AG09309 (cell line): Measurements from ENCODE around the gene COL6A1.

Experiments used
- DNase-seq: peaks from one replicate; pipeline ENCODE4 v3.0.0-alpha.2; 2010; ENCODE audit warnings: low read depth
- H3K4me3 ChIP-seq: 2 replicates; pipeline ENCODE4 v1.5.1; 2011; ENCODE audit warnings: mild to moderate bottlenecking, low read depth, low read length, moderate library complexity; ENCODE audit not compliant: control insufficient read depth
- TF ChIP-seq, protein P1 (sequence below): IDR thresholded peaks from 2 replicates; pipeline ENCODE4 v1.5.1; 2011; ENCODE audit warnings: mild to moderate bottlenecking, low read depth, low read length, inconsistent platforms; ENCODE audit not compliant: insufficient read depth, control insufficient read depth; ENCODE audit errors: missing control alignments

Gene COL6A1

GRCh38 chr21:45938453-45938755 is 43.2 kb upstream of the COL6A1 start:
- DNase-seq, result no peak
- TF ChIP-seq, protein P1, sequence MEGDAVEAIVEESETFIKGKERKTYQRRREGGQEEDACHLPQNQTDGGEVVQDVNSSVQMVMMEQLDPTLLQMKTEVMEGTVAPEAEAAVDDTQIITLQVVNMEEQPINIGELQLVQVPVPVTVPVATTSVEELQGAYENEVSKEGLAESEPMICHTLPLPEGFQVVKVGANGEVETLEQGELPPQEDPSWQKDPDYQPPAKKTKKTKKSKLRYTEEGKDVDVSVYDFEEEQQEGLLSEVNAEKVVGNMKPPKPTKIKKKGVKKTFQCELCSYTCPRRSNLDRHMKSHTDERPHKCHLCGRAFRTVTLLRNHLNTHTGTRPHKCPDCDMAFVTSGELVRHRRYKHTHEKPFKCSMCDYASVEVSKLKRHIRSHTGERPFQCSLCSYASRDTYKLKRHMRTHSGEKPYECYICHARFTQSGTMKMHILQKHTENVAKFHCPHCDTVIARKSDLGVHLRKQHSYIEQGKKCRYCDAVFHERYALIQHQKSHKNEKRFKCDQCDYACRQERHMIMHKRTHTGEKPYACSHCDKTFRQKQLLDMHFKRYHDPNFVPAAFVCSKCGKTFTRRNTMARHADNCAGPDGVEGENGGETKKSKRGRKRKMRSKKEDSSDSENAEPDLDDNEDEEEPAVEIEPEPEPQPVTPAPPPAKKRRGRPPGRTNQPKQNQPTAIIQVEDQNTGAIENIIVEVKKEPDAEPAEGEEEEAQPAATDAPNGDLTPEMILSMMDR, result no peak
- H3K4me3 ChIP-seq, result no peak overlapping the region

DNA sequence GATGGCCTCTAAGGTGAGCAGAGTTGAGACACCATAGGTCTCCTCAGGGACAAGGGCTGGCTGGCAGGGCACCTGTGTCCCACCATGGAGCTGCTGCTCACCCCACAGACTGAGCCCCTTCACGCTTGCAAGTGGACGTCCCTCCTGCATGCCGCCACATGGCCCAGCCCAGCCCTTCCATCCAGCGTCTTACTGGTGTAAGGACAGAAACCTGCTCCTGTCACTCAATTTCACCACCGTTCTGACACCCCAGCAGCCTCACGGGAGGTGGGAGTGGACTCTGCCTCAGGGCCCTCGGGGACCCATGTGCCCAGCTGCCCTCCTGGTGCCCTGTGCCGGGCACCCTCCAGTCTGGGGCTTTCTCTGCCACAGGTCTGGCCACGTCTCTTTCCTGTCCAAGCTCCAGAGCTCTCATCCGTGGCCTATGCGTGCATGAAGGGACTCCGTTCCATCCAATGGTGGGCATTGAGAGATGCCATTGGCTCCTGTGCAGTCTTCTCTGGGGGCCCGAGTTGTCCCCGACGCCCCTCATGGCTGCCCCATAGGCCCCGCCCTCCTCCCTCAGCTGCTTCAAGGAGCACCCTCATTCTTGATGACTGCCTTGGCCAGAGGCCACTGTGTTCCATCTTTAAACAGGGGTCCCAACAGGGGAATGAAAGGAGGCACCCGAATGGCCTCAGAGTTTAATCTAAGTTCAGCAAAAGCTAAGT is 42.6 kb upstream of the COL6A1 start:
- TF ChIP-seq, protein P1, result no peak
- DNase-seq, result no peak
- H3K4me3 ChIP-seq, result no peak overlapping the region

DNA sequence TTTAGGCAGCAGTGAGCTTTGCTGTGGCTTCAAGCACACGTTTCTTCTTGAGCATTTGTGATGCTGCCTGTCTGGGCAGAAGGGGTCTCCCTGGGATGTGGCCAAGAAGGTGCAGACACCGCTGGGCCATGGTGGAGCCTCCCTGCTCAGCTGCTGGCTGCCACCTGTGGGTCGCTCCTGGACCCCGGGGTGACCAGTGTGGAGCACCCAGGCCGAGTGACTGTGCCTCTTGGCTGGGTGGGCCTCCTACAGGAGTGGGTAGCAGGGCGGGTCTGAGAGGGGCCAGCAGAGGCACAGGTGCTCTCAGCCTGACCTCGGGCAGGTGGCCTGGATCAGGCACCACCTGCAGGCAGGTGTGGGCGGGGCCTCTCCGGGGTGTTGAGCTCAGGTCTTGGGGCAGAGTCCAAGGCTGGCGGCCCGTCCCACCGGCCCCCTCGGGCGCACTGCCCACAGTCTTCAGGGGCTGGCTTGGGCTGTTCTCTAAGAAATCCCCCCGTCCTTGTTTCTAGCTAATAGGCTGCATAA is 42.0 kb upstream of the COL6A1 start:
- TF ChIP-seq, protein P1, result no peak
- DNase-seq, result no peak
- no peak overlapping the region for H3K4me3 ChIP-seq

GRCh38 chr21:45940091-45940490 is 41.5 kb upstream of the COL6A1 start:
- DNase-seq, result no peak
- TF ChIP-seq, protein P1, result no peak
- H3K4me3 ChIP-seq, result no peak overlapping the region

GRCh38 chr21:45940621-45941337 is 40.8 kb upstream of the COL6A1 start:
- no peak overlapping the region for H3K4me3 ChIP-seq
- DNase-seq, result no peak
- TF ChIP-seq, protein P1, result no peak

DNA sequence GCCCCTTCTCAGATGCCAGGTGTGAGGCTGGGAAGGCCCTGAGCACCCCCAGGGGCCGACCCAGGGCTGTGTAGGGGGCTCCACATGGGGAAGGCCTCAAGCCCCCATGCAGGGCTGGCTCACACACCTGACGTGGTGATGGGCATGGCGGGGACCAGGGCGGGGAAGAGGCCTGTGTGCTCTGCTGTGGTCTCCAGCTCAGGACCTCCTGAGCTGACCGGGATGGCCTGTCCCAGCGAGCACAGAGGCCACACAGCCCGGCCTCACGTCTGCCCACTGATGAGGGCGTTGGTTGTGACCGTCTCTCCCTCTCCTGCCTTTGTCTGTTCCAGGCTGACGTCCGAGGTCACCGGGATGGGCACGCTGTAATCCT is 40.2 kb upstream of the COL6A1 start:
- no peak for DNase-seq
- no peak overlapping the region for H3K4me3 ChIP-seq
- TF ChIP-seq, protein P1, result no peak
